ENCODE results near the gene CEP350. TPM values are rescaled to one million over a fixed set of nuclear protein-coding genes. Genes with fewer than 3 reads are reported as not detected.

Gene CEP350
- total RNA-seq (2014; rRNA removed; shearing (Covaris generic)) (48.6 and 51.9 TPM in 2 replicates), total RNA-seq (2022) (54.2 and 57.5 TPM in 2 replicates), Bru-seq, nascent RNA (percentile 88 among the genes with signal in this experiment), BruChase-seq, experiment 1, labeled RNA remaining after a 6-hour chase (percentile 76 among the genes with signal in this experiment), BruChase-seq, experiment 2, labeled RNA remaining after a 2-hour chase (percentile 85 among the genes with signal in this experiment)
- long read RNA-seq, partial matches to known transcripts: 5 of 7 reads
- long read RNA-seq, other reads (novel, unspliced or antisense): 2 of 7 reads

- BruUV-seq (replicated peaks): no TSS peak
- POLR2A ChIA-PET: interaction anchor here (0.6 to 1.4 kb wide), 9 partner anchors 9 to 72 kb away, joined by 3 to 11 read pairs (median 3); no protein-coding TSS in a partner anchor
- intact Hi-C loops (cut with micrococcal nuclease; ENCODE audit: unreplicated experiment): loop anchor here (1.0 to 10.0 kb wide), 3 partner anchors 72 to 920 kb away; partner anchors contain the start of genes QSOX1 and TOR1AIP1
These were observed at the start of gene CEP350 for GRCh38 chr1:179954493-179955286. CEP350 (plus strand) TSS chr1:179954810; CDS start chr1:179986182, 31,372 bp downstream.

GRCh38 chr1:179910934-179911333 lies 43.7 kb upstream of the CEP350 start:
- Histone ChIP-seq H3K4me2 (ENCODE audit: low read length) (no peak overlapping the region), H2AFZ (ENCODE audit: low read length) (no peak overlapping the region), H3K4me1 (ENCODE audit: insufficient read depth, low read length, poor library complexity, severe bottlenecking) (no peaks in the 10 kb centered on the region), H4K20me1 (ENCODE audit: insufficient read depth, low read length) (no peaks in the 10 kb centered on the region), H3K36me3 (ENCODE audit: insufficient read depth, low read length) (peaks cover 25% of the 10 kb centered on the region), H3K79me2 (ENCODE audit: insufficient read depth, low read depth, low read length) (no peaks in the 10 kb centered on the region), H3K27ac (ENCODE audit: low read depth, low read length, poor library complexity, severe bottlenecking) (no peak overlapping the region), H3K4me3 (ENCODE audit: low read depth, low read length, poor library complexity, severe bottlenecking) (no peak overlapping the region), H3K9me2 (ENCODE audit: insufficient read depth, low read length) (no peaks in the 10 kb centered on the region), H3K9me3 (ENCODE audit: low read length) (no peaks in the 10 kb centered on the region)
- DNase-seq (ENCODE audit: low spot score): no peak
- POLR2A ChIA-PET: interaction anchor here (0.7 to 2.0 kb wide), 4 partner anchors 9 to 17 kb away, joined by 3 to 9 read pairs (median 4); no protein-coding TSS in a partner anchor
- TF ChIP-seq CTCF (conservative IDR thresholded peaks at IDR 0.05; ENCODE audit: low read length) (no peak), EZH2phosphoT487 (IDR thresholded peaks at IDR 0.05; ENCODE audit: borderline replicate concordance, low read depth, low read length) (no peak)
- intact Hi-C loops (cut with micrococcal nuclease; ENCODE audit: unreplicated experiment): no loop called here
- BruUV-seq (replicated peaks): no TSS peak
- CTCF ChIA-PET (ENCODE audit: unreplicated experiment): no interaction called here

More at GRCh38 chr1:179954493-179955286, at the start of gene CEP350:
- H3K9me2 ChIP-seq (ENCODE audit: insufficient read depth, low read length): no peaks in the 10 kb centered on the region
- peak within 1 kb of the TSS; percentile 98 for H2AFZ ChIP-seq (ENCODE audit: low read length)
- no peaks in the 10 kb centered on the region for H3K36me3 ChIP-seq (ENCODE audit: insufficient read depth, low read length)
- no peaks in the 10 kb centered on the region for H3K9me3 ChIP-seq (ENCODE audit: low read length)
- peaks cover 24% of the 10 kb centered on the region for H4K20me1 ChIP-seq (ENCODE audit: insufficient read depth, low read length)
- DNase-seq (ENCODE audit: low spot score): peak; percentile 99
- 0 out of 2 replicates have a peak, but pooled peaks have one; percentile 6 for TF ChIP-seq CTCF (conservative IDR thresholded peaks at IDR 0.05; ENCODE audit: low read length)
- no peak for TF ChIP-seq EZH2phosphoT487 (IDR thresholded peaks at IDR 0.05; ENCODE audit: borderline replicate concordance, low read depth, low read length)
- CTCF ChIA-PET (ENCODE audit: unreplicated experiment): no interaction called here
- peak within 1 kb of the TSS; percentile 93 for H3K4me3 ChIP-seq (ENCODE audit: low read depth, low read length, poor library complexity, severe bottlenecking)
- H3K4me1 ChIP-seq (ENCODE audit: insufficient read depth, low read length, poor library complexity, severe bottlenecking): peaks cover 46% of the 10 kb centered on the region
- H3K27ac ChIP-seq (ENCODE audit: low read depth, low read length, poor library complexity, severe bottlenecking): peak within 1 kb of the TSS; percentile 88
- H3K4me2 ChIP-seq (ENCODE audit: low read length): peak within 1 kb of the TSS; percentile 94
- H3K79me2 ChIP-seq (ENCODE audit: insufficient read depth, low read depth, low read length): peaks cover 49% of the 10 kb centered on the region
